GM18858 (cell line): Measurements from ENCODE around the gene PARS2.
"Not testable (repeated sequence)": the region's sequence is repeated elsewhere in the genome, so short reads cannot be mapped to it uniquely, and the experiment has no call there.

Experiments used
- ATAC-seq: cut with Tn5 transposase; IDR thresholded peaks from one replicate; pipeline ENCODE4 v1.9.1; 2021; ENCODE audit not compliant: unreplicated experiment

The PARS2 gene

DNA sequence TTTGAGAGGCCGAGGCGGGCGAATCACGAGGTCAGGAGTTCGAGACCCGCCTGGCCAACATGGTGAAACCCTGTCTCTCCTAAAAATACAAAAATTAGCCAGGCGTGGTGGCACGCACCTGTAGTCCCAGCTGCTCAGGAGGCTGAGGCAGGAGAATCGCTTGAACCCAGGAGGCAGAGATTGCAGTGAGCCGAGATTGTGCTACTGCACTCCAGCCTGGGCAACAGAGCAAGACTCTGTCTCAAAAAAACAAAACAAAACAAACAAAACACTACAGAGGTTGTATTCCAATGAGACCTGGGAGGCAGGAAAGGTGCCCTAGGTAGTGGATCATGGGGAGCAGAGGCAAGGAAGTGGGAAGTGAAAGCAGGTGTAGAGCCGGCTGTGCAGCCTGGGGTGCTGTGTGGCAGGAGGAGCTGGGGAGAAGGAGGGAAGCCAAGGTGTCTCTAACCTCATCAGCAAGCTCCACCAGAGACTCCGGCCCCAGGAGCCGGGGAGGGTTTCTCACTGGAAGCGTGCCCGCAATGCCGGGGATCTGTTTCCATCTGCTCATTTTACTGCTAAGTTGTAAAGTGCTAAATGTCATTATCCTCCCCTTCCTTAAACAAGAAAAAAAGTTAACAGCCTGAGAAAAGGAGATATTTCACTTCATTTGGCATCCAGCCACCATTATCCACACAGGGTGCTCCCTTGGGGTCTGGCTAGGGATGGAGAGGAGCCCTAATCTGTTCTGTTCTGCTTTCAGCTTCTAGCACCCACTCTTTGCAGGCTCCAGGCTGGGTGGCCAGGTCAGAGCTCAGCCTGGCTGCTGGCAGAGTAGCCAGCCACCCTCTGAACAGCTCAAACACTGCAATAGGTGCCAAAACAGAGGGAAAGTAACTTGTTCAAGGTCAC is 11.8 kb upstream of the PARS2 start:
- ATAC-seq, result not testable (repeated sequence)

DNA sequence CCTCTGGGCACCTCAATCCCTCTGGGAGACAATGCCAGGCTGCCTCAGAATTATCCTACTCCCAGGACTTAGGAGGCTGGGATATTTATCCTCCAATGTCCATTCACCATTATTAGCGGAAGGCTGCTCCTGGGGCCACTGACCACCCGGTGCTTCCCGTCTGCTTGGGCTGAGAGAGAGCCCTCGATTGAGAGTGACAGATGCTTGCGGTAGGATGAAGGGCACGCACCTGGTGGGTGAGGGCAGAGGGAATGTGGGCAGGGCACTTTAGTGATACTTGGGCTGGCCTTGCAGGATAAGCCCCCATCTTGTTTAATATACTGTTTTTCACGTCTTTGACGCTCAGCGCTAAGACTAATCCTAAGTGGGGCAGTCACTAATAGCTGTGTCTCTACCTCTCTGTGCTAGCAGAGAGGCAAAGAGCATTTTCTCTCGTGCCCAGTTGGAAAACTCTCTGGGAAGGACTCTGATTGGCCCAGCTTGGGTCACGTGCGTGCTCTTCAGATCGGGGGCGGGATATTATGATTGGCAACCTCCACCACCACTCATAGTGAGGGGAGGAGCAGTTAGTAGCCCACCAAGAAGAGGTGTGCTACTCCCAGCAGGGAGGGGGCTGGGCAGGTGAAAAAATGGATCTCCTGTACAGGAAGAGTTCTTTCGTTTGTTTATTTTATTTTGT is 10.6 kb upstream of the PARS2 start:
- ATAC-seq, result no peak

DNA sequence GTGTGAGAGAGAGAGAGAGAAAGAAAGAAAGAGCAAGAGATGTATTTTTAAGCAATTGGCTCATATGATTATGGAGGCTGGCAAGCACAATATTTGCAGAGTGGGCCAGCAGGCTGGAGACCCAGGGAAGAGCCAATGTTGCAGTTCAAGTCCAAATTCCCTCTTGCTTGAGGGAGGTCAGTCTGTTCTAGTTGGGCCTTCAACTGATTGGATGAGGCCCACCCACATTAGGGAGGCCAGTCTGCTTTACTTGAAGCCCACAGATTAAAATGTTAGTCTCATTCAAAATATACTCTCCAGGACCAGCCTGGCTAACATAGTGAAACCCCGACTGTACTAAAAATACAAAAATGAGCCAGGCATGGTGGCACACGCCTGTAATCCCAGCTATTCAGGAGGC is 8.6 kb upstream of the PARS2 start:
- no peak for ATAC-seq

- ATAC-seq, result no peak
These were observed 3.8 kb upstream of the PARS2 start for GRCh38 chr1:54768093-54768492.

DNA sequence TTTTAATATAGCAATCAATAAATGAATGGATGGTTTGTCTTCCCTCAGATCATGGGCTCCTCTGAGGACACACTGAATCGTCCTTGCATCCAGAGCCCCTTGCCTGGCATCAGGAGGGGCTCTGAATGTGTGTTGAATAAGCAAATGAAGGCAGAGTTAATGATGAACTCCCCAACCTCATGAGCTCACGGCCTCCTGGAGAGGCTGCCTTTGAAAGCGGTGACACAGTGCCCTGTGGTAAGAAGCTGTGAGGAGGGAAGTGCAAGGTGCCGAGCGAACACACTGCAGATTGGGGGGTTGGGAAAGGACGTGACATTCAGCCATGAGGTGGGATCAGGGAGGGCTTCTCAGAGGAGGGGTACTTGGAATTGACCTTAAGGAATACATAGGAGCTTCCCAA is 3.2 kb upstream of the PARS2 start:
- no peak for ATAC-seq

- no peak for ATAC-seq
These were observed 2.4 kb upstream of the PARS2 start for GRCh38 chr1:54766726-54767125.

- peak; percentile 19 for ATAC-seq
These were observed 719 bp upstream of the PARS2 start for GRCh38 chr1:54764922-54765561.

- ATAC-seq, result no peak
These were observed 549 bp downstream of the PARS2 start for GRCh38 chr1:54763816-54764132.

DNA sequence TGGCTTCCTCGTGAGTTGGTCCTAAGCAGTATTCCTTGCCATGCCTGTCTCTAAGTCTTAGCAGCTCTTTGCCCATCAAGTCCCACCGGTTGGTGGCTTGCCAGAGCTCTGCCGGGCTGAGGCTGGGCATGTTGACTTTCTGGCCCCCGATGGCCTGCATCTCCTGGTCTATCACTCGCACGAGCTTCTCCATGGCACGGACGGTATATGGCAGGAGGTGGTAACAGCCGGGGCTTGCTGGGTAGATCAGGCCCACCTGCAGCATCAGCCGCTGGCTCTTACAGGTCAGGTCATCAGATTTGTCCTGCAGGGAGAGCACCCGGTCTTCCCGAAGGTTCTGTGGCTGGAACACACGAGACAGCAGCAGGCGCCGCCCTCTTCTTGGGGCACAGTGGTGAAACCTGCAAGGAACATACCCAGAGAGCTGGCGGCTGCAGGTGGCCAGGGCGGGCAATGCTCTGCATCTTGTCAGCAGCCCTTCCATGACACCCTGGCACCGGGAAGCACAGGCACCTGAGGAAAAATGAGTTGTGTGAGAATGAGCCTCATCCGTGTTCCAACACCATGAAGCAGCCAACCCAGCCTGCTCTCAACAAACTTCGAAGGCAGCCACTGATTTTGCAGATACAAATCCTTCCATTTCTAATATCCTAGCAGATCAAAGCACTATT is 5.5 kb downstream of the PARS2 start:
- ATAC-seq, result no peak

DNA sequence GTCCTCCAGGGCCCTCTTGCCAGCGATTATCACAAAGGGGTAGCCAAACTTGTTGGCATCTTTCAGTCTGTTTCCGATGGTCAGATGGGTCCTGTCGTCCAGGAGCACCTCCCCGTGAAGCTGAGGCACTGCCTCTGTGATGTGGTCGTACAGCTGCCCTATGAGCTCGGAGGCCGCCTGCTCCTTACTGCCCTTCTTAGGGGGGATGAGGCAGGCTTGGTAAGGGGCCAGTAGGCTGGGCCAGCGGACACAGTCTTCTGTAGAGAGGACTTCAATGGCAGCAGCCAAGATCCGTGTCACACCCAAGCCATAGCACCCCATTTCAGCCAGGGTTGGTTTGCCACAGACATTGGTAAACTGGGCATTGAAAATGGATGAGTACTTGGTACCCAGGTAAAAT is 6.5 kb downstream of the PARS2 start:
- ATAC-seq, result no peak

DNA sequence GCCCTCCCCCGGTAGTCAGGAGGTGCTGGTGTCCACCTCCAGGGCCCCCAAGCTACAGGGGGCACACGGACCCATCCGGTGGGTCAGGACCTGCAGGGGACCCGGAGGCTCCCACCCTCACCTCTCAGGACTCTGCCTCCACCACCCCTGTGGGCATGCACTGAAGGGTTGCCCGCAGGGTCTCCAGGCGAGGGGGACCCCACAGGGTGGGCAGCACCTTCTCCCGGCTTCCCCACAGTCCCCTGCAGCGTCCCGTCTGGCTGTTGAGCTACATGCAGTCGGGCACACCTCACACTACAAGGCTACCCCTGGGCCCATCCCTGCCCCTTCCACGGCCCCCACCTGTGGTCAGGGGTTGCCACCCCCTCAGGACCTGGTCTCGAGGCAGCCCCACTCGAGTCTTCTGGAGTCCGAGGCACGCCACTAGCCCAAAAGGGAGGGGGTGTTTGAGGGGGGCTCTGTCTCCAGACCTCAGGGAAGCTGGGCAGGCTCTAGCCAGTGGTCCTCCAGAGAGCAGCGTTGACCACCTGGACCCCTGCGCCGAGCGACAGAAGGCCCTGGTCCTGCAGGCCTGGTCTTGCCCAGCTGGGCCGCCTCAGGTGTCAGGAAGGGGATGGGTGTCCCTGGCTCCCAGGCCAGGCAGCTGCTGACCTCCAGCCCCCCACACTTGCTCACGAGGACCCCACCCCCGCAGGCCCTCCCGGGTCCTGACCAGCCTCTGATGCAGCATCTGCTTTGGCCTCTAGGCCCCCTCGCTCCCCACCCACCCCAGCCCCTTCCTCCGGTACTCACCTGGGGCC is 9.6 kb downstream of the PARS2 start:
- ATAC-seq, result no peak

DNA sequence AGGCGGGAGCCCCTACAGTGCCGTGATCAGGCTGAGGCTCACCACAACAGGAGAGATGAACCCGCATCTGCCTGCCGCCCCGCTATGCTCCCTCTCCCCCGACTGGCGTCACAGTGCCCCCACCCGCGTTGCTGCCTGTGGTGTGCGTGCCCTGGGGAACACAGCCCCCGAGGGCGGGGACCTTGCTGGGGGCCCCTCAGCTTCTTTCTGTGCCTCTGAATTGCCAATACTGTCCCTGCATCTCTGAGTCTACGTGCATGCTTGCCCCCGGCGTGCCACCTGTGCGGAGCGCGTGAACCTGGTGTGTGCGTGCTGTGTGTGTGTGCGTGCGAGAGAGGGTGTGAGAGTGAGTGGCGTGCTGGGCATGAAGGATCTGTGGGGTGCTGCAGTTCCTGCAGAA is 10.3 kb downstream of the PARS2 start:
- ATAC-seq, result no peak

- no peak for ATAC-seq
These were observed 12.9 kb downstream of the PARS2 start for GRCh38 chr1:54751426-54751825.

DNA sequence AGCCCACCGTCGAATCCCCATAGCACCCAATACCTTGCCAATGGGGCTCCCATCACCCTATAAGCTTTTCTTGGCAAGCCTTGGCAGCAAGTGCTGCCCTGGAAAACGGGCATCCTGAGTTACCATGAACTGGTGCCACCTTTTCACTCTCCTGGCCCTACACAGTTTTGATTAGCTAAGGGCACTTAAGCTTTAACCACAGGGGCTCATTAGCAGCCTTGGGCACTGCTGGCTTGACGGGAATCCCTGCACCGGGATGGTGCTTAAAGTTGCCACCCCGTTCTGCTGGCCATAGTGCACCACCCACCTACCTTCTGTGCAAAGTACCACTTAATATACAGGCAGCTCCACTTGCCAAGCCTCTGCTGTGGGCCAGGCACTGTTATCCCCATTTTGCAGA is 13.7 kb downstream of the PARS2 start:
- no peak for ATAC-seq

DNA sequence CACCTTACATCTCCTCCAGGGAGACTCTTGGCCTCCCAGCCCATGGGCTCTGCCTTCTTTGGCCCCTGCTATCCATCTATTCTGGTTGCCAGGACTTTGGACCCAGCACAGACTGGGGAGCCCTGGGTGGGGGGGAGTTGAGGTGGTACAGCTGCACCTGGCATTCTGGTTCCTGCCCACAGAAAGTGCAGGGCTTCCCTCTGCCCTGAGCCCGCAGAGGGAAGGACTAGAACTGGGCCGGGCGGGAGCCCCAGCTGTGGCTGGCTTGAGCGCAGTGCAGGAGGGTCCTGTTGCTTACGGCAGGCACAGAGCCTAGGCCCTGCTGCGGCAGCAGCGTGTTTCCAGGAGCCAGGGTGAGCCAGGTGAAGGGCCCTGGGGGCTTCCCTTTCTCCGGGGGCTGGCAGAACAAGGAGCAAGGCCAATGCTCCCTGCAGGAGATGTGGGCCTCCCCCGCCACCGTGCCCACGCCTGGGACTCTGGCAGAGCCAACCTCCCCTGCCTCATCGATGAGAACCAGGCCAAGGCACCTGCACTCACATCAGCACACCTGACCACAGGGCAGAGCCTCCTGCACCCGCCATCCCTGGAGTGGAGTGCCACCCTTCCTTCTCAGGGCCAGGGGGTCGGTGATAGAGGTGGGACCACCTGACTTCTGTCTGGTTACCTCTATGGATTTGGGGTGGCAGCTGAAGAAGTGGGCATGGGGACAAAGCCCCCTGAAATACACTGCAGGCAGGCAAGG is 16.1 kb downstream of the PARS2 start:
- ATAC-seq, result no peak

DNA sequence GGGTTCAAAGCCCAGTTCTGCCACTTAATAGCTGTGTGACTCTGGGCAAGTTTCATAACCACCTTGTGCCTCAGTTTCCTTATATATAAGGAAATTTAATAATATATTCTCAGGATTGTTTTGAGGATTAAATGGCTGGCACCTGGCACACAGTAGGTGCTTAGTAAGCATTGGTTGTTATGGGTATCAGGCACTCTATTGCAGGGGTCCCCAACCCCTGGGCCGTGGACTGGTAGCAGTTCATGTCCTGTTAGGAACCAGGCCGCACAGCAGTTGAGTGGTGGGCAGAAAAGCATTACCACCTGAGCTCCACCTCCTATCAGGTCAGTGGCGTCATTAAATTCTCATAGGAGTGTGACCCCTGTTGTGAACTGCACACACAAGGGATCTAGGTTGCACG is 18.5 kb downstream of the PARS2 start:
- no peak for ATAC-seq

DNA sequence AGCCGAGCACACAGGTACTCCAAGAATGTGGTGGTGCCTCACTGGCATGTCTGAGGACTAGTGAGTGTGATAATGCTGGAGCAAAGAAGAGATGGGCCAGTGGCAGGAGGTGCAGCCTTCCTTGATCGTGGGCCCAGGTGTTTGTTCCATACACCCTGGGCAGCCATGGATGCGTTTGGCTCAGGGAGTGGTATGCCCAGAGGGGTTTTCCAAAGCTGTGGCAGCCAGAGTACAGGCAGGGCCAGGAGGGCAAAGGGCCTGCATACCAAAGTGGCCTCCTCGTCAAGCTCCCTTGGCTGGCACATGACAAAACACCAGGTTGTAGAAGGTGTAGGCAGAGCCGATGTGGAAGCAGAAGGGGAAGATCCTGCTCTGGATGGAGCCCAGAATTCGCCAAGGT is 19.0 kb downstream of the PARS2 start:
- ATAC-seq, result no peak

DNA sequence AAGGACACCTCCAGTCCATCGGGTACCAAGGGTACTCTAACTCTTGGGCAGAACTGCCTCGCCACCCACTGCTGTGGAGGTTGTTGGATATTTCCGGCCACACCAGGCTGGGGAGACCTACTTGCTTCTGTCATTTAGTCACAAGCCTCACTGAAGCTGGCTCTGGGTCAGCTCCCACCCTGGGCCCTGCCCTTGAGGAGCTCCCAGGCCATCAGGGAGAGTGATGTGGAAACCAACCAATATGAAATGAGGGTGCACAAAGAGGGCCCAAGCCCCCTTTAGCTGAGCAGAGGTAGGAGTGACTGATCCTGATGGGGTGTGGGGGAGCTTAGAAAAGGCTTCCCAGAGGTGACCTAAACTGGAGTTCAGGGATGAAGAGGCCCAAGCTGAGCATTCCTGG is 19.6 kb downstream of the PARS2 start:
- ATAC-seq, result no peak

- ATAC-seq, result no peak
These were observed 20.7 kb downstream of the PARS2 start for GRCh38 chr1:54743416-54744226.
